HG02610 (cell line): Measurements from ENCODE around the gene PSKH1.
"Not testable (repeated sequence)": the region's sequence is repeated elsewhere in the genome, so short reads cannot be mapped to it uniquely, and the experiment has no call there.

Experiments used
- ATAC-seq: cut with Tn5 transposase; IDR thresholded peaks from one replicate; pipeline ENCODE4 v1.9.1; 2021; ENCODE audit warnings: mild to moderate bottlenecking, moderate library complexity; ENCODE audit not compliant: unreplicated experiment

PSKH1 gene

GRCh38 chr16:67885976-67886375, 7.1 kb upstream of the PSKH1 start:
- no peak for ATAC-seq

DNA sequence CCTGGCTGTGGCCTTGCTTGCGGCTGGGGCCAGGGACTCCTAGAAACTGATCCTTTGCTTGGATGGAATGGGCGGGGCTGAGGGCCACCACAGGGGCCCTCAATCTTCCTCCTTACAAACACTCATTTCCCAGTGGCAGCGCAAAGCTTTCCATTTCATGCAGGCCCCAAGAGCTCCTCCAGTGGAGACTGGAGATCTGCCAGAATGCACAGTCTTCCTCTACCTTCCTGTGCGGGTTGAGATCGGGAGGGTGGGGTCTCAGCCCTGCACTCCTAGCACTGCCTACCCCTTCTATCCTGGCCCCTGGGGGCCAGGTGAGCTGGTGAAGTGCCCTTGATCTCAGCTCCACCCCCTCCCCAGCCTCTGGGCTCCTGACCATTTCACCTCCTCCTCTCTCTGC, 6.7 kb upstream of the PSKH1 start:
- no peak for ATAC-seq

- no peak for ATAC-seq
Observed at GRCh38 chr16:67888331-67888730, 4.7 kb upstream of the PSKH1 start.

DNA sequence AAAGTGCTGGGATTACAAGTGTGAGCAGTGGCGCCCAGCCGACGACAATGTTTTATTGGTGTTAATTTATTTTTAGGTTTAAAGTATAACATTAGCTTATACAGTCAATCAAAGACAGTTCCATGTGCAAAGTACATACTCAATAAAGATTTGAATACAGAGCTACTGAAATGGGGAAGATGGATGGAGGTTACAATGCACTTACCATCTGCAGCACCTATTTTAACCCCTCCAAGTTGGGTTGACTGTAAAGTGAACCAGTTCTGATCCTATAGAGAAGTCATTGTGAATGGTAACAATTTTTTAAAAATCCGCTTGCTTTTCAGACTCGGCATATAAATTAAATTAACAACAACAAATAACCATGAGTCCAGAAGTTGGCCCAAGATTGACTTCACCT, 679 bp upstream of the PSKH1 start:
- no peak for ATAC-seq

- ATAC-seq: peak; percentile 7
Observed at GRCh38 chr16:67893743-67894399, 817 bp downstream of the PSKH1 start.

GRCh38 chr16:67897231-67897630, 4.2 kb downstream of the PSKH1 start:
- ATAC-seq: no peak

DNA sequence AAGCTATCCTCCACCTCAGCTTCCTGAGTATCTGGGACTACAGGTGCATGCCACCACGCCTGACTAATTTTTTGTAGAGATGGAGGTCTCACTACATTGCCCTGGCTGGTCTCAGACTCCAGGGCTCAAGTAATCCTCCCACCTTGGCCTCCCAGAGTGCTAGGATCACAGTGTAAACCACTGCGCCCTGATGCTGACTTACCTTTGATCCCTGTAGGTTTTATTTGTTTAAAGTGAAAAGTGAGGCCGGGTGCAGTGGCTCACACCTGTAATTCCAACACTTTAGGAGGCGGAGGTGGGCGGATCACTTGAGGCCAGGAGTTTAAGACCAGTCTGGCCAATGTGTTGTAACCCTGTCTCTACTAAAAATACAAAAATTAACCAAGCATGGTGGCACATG, 8.7 kb downstream of the PSKH1 start:
- no peak for ATAC-seq

GRCh38 chr16:67902831-67903230, 9.8 kb downstream of the PSKH1 start:
- no peak for ATAC-seq

GRCh38 chr16:67907397-67908180, 14.5 kb downstream of the PSKH1 start:
- no peak for ATAC-seq

DNA sequence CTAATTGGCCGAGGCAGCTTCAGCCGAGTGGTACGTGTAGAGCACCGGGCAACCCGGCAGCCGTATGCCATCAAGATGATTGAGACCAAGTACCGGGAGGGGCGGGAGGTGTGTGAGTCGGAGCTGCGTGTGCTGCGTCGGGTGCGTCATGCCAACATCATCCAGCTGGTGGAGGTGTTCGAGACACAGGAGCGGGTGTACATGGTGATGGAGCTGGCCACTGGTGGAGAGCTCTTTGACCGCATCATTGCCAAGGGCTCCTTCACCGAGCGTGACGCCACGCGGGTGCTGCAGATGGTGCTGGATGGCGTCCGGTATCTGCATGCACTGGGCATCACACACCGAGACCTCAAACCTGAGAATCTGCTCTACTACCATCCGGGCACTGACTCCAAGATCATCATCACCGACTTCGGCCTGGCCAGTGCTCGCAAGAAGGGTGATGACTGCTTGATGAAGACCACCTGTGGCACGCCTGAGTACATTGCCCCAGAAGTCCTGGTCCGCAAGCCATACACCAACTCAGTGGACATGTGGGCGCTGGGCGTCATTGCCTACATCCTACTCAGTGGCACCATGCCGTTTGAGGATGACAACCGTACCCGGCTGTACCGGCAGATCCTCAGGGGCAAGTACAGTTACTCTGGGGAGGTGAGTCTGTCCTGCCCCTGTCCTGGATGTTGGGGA, 16.1 kb downstream of the PSKH1 start:
- no peak for ATAC-seq

DNA sequence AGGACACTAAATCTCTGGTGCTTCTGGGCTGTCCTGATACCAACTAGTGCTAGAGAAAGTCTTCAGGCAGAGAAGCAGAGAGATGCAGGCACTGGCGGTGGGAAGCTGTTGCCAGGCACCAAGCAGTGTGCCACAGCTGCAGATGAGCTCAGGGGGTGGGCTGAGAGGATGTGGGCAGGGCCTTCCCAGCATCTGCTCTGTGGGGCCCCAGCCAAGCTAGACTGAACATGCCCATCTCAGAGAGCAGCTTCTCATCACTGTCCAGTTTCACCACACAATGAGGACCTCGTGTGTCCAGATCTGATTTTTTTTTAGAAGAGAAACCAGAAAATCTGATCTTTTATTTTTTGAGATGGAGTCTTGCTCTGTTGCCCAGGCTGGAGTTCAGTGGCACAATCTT, 17.1 kb downstream of the PSKH1 start:
- peak; percentile 45 for ATAC-seq

DNA sequence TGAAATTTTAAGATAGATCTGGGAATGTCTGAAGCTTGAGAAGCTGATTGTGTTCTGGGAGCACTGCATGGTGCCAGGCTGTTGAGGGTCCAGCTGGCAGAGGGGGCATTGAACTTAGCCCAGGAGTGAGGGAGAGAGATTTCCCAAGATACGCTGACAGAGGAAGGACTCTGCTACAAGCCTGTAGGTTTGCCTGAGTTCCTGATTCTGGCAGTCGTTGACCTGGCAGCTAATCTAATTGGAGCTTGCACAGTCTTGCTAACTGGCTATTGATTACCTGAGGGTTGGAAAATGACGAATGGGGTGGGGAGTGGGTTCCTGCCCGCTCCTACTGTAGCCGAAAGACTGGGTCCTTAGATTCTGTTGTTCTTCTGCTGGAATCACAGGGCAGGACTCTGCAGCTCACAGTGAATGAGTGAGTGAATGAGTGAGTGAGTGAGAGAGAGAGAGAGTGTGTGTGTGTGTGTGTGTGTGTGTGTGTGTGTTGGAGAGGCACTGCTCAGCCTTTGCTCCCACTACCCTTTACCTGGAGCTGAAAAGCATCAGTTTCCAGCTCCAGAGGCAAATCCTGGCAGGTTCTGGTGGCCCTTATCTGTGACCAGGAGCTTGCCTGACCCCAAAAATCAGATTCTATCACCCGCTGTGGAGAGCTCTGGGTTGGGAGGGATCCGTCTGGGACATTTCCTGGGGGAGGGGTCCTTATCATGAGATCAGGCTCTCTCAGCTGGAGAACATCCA, 21.9 kb downstream of the PSKH1 start:
- no peak for ATAC-seq

DNA sequence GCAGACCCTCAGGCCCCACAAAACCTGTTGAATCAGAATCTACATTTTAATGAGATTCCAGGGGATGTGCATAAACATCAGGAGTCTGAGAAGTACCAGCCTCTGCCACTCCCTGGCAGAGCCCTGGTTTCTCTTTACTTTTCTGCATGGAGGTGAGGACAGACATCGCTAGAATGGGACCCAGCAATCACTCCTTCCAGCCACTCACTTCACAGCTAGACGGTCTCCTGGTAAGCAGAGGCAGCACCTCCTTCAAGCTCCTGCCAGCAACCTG, 22.4 kb downstream of the PSKH1 start:
- not testable (repeated sequence) for ATAC-seq

DNA sequence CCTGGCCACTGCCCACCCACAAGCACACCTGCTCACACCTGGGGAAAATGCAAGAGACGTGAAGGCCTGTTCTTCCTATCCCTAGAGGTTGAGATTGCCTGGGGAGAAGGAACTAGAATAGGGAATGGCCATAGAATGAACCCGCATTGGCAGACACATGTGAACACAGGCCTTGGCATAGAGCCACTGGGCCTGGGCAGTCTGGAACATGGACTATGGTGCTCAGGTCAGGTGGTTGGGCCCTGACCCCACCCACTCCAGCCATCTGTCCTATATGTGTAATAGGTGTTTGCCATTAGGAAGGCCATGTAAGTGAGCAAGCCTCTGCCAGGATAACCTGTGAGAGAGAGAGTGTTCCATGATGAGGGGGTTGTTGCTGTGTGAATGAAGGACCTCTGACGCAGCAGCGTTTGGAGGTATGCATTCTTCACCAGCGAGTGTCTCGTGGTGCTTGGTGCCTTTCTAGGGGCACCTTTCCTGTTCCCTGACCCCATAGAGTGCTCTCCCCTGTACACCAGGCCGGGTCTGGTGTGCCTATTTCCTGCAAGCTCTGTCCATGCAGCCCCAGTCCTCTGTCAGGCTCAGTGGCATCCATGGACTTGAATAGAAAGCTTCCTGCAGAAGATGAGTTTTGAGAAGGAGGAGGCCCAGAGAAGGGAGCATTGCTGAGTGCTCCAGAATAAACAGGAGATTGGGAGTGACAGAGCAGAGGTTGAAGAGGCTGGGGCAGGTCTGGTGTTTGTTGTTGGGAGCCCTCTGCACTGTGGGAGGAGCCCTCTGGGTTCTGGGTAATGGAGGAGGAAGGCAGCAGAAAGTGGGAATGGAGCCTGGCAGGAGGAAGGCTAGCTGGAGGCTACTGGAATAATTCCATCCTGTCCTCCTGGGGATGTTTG, 23.0 kb downstream of the PSKH1 start:
- no peak for ATAC-seq

GRCh38 chr16:67917140-67917851, 24.2 kb downstream of the PSKH1 start:
- ATAC-seq: no peak

GRCh38 chr16:67917852-67918236, 24.8 kb downstream of the PSKH1 start:
- ATAC-seq: no peak

GRCh38 chr16:67919622-67920221, 26.7 kb downstream of the PSKH1 start:
- ATAC-seq: no peak

DNA sequence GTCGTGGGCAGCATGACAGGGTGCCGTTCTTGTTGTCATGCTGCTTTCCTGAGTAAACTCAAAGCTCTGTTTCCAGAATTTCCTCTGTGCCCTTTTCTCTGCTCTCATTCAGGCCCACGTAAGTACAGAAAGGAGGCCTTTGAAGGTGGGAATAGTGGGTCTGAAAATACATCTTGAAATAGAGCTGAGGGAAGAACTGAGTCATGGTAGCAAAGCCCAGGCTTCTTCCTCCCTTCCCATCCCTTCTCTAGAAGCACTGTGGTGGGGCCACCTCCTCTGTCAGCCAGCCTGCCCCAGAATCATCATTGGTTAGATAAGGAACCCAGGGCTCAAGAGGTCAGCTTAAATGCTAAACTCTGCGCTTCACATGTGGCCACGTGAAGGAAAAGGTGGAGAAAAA, 29.2 kb downstream of the PSKH1 start:
- no peak for ATAC-seq

DNA sequence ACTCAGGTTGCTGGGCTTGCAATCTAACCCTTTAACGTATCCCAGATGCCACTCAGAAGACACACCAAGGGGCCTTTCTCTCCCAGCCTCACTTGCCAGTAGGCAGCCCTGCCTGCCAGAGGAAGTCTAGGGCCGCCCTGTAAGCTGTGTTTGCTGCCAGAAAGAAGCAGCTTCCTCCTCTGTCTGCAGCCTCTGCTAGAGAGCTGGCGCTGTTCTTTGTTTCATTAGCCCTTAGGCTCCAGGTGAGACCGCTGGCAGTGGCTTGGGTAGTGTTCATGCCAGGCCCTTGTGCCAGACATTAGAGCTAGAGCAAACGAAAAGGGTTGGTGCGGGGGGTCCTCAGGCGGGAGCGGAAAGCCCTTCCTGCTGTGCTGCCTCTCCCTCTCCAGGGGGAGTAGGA, 29.7 kb downstream of the PSKH1 start:
- no peak for ATAC-seq
